HG02798 (cell line): ENCODE measurements around the gene ABCG4.
A peak's percentile ranks its signal among the peaks of the same experiment; 100 is the strongest.
"Not testable (repeated sequence)": the region's sequence is repeated elsewhere in the genome, so short reads cannot be mapped to it uniquely, and the experiment has no call there.

ENCODE experiments used
- ATAC-seq: cut with Tn5 transposase; IDR thresholded peaks from one replicate; pipeline ENCODE4 v1.9.1; 2021; ENCODE audit warnings: mild to moderate bottlenecking; ENCODE audit not compliant: unreplicated experiment, poor library complexity

Gene ABCG4

GRCh38 chr11:119179983-119180382 is 31.1 kb downstream of the ABCG4 start:
- no peak for ATAC-seq

- no peak for ATAC-seq
Observed at GRCh38 chr11:119180729-119181676, 32.2 kb downstream of the ABCG4 start.

GRCh38 chr11:119181677-119182412 is 33.0 kb downstream of the ABCG4 start:
- no peak for ATAC-seq

- ATAC-seq = not testable (repeated sequence)
Observed at GRCh38 chr11:119184399-119184798, 35.5 kb downstream of the ABCG4 start.

- ATAC-seq = no peak
Observed at GRCh38 chr11:119185981-119186634, 37.3 kb downstream of the ABCG4 start.

GRCh38 chr11:119187123-119187892 is 38.5 kb downstream of the ABCG4 start:
- no peak for ATAC-seq

- no peak for ATAC-seq
Observed at GRCh38 chr11:119188067-119188466, 39.2 kb downstream of the ABCG4 start.

GRCh38 chr11:119188887-119189286 is 40.0 kb downstream of the ABCG4 start:
- no peak for ATAC-seq

GRCh38 chr11:119189393-119189792 is 40.5 kb downstream of the ABCG4 start:
- no peak for ATAC-seq

- ATAC-seq = no peak
Observed at GRCh38 chr11:119190531-119190930, 41.7 kb downstream of the ABCG4 start.

- not testable (repeated sequence) for ATAC-seq
Observed at GRCh38 chr11:119191265-119191664, 42.4 kb downstream of the ABCG4 start.

GRCh38 chr11:119192111-119192510 is 43.3 kb downstream of the ABCG4 start:
- ATAC-seq = no peak

- ATAC-seq = no peak
Observed at GRCh38 chr11:119193001-119193400, 44.1 kb downstream of the ABCG4 start.

- no peak for ATAC-seq
Observed at GRCh38 chr11:119193626-119194025, 44.8 kb downstream of the ABCG4 start.

- ATAC-seq = no peak
Observed at GRCh38 chr11:119194811-119195440, 46.1 kb downstream of the ABCG4 start.

- ATAC-seq = no peak
Observed at GRCh38 chr11:119195680-119196079, 46.8 kb downstream of the ABCG4 start.

GRCh38 chr11:119196833-119197483 is 48.1 kb downstream of the ABCG4 start:
- peak; percentile 70 for ATAC-seq

- no peak for ATAC-seq
Observed at GRCh38 chr11:119198925-119199324, 50.1 kb downstream of the ABCG4 start.

GRCh38 chr11:119201236-119201635 is 52.4 kb downstream of the ABCG4 start:
- ATAC-seq = not testable (repeated sequence)
